Activated CD4-positive, alpha-beta memory T cell treated with anti-CD3 and anti-CD28 coated beads for 36 hours (primary cell): ENCODE measurements around the gene MPL. TPM values are rescaled to one million over a fixed set of nuclear protein-coding genes. Genes with fewer than 3 reads are reported as not detected.
"Not testable (repeated sequence)": the region's sequence is repeated elsewhere in the genome, so short reads cannot be mapped to it uniquely, and the experiment has no call there.

Source experiments
- CTCF ChIA-PET: fragments of 350-600 bp; sonication (Branson Sonifier 250); formaldehyde crosslinking; loops from one replicate; lab custom pipeline; 2021; ENCODE audit warnings: antibody characterized with exemption, inconsistent platforms; lab: Charles Lee
- POLR2A ChIA-PET: fragments of 350-600 bp; sonication (Branson Sonifier 250); formaldehyde crosslinking; loops from one replicate; lab custom pipeline; 2021; ENCODE audit warnings: antibody characterized with exemption; lab: Charles Lee
- DNase-seq: peaks from one replicate; pipeline ENCODE4 v3.0.0-alpha.2; 2020
- H3K27ac Mint-ChIP-seq: one replicate; pipeline ENCODE4 v1.8.0; 2021; ENCODE audit warnings: mixed read lengths
- H3K27me3 Mint-ChIP-seq: one replicate; pipeline ENCODE4 v1.8.0; 2021; ENCODE audit warnings: mixed read lengths
- H3K36me3 Mint-ChIP-seq: one replicate; pipeline ENCODE4 v1.8.0; 2021; ENCODE audit warnings: mixed read lengths
- H3K4me1 Mint-ChIP-seq: one replicate; pipeline ENCODE4 v1.8.0; 2021; ENCODE audit warnings: low read depth, mixed read lengths
- H3K4me3 Mint-ChIP-seq: one replicate; pipeline ENCODE4 v1.8.0; 2021; ENCODE audit warnings: mild to moderate bottlenecking, mixed read lengths
- H3K9me3 Mint-ChIP-seq: one replicate; pipeline ENCODE4 v1.8.0; 2021; ENCODE audit warnings: mixed read lengths
- intact Hi-C: fragments of 100-400 bp; cut with micrococcal nuclease; formaldehyde crosslinking; loops from one replicate; pipeline ENCODE4 v1.15.1; 2023
- microRNA-seq: library from miRNA; unstranded; fragments of <30 nt; microRNA quantifications from one replicate; pipeline ENCODE4 v1.2.0, GENCODE V29; 2022; ENCODE audit warnings: borderline number of aligned reads, borderline microRNAs expressed, borderline replicate concordance
- total RNA-seq, 2 experiments: library from RNA; stranded (reverse); gene quantifications; one replicate each; pipeline ENCODE4 v1.2.3, GENCODE V29; 2021

The MPL gene
- total RNA-seq, 2 experiments from 2014 or later: not detected

DNA sequence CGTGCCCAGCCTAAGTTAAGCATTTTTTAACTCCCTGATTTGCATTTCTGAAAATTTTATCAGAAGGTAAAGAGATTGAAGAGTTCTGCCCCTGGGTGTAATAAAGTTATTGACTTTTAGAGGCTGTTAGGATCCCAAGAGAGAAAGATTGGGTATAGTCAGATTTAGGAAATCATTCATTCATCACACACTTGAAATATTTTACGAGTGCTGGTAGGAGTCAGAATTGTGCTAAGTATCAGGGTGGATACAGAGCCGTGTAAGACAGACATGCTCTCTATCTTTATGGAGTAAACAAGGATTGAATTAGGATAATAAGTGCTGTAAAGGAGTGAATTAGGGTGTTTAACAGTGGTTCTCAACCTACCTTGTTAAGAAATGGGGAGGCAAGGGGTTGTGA is 55.1 kb downstream of the MPL start:
- Mint-ChIP-seq H3K27me3 (no peaks in the 10 kb centered on the region), H3K4me3 (no peak overlapping the region), H3K9me3 (no peaks in the 10 kb centered on the region), H3K27ac (no peak overlapping the region), H3K4me1 (peaks cover 38% of the 10 kb centered on the region), H3K36me3 (peaks cover 12% of the 10 kb centered on the region)
- intact Hi-C loops: no loop called here
- CTCF ChIA-PET: interaction anchor here (0.9 to 1.5 kb wide), 2 partner anchors 154 to 166 kb away, joined by 3 read pairs; no protein-coding TSS in a partner anchor
- POLR2A ChIA-PET: no interaction called here
- DNase-seq: no peak

DNA sequence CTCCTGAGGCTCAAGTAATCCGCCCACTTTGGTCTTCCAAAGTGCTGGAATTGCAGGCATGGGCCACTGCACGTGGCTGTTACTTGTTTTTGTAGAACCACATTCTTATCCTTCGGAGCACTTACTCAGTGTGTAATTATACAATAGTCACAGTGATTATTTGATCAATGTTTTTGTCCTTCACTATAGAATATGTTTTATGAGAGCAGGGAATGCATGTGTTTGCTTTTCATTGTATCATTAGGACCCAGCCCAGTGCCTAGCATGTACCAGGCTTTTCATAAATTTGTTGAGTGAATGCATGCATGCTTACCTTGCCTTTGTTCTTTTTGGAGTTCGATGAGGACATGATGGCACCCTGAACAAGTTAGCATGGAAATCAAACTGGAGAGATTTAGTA is 57.9 kb downstream of the MPL start:
- peaks cover 17% of the 10 kb centered on the region for H3K4me1 Mint-ChIP-seq
- H3K4me3 Mint-ChIP-seq: no peak overlapping the region
- POLR2A ChIA-PET: no interaction called here
- H3K36me3 Mint-ChIP-seq: peaks cover 6% of the 10 kb centered on the region
- intact Hi-C loops: no loop called here
- CTCF ChIA-PET: no interaction called here
- no peaks in the 10 kb centered on the region for H3K9me3 Mint-ChIP-seq
- H3K27me3 Mint-ChIP-seq: no peaks in the 10 kb centered on the region
- no peak overlapping the region for H3K27ac Mint-ChIP-seq
- no peak for DNase-seq

DNA sequence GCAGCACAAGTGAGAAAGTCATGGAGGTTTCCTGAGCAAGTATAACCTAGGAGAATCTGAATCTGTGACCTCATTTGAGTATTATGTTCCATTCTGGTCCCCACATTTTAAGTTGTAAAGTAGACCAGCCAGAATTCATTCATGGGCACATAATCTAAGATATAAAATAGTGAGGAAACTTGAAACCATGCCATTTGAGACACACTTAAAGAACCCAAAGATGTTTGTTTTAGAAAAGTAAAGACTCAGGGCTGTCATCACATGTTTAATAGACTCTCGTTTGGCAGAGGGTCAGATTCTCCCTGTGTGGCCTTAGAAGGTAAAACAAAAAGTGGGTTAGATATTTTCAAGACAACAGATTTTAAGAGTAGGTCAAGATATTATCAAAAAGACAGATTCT is 58.4 kb downstream of the MPL start:
- intact Hi-C loops: no loop called here
- Mint-ChIP-seq H3K27ac (no peak overlapping the region), H3K4me1 (peaks cover 12% of the 10 kb centered on the region), H3K36me3 (peaks cover 6% of the 10 kb centered on the region), H3K4me3 (no peak overlapping the region), H3K27me3 (no peaks in the 10 kb centered on the region), H3K9me3 (no peaks in the 10 kb centered on the region)
- ChIA-PET CTCF (interaction anchor here (0.7 kb wide), 1 partner anchor 476 kb away, joined by 3 read pairs; no protein-coding TSS in a partner anchor), POLR2A (no interaction called here)
- no peak for DNase-seq

DNA sequence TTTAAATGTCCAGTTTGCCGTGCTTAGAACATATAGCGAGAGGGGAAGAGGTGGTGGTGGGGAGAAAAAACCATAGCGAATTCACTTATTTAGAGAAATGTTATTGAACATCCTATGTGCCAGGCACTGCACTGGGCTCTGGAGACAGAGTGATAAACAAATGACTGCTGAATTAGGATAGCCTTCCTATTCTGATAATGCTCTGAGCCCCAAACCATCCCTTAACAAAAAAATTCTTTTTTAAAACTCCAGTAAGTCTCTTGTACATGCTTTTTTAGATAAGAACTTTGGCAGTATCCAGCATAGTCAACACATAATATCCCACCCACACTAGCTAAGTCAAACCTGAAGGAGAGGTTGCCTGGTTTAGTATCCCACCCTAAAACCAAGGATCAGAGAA is 60.6 kb downstream of the MPL start:
- no peaks in the 10 kb centered on the region for H3K27me3 Mint-ChIP-seq
- ChIA-PET CTCF (no interaction called here), POLR2A (no interaction called here)
- H3K27ac Mint-ChIP-seq: no peak overlapping the region
- peaks cover 7% of the 10 kb centered on the region for H3K36me3 Mint-ChIP-seq
- intact Hi-C loops: no loop called here
- no peaks in the 10 kb centered on the region for H3K9me3 Mint-ChIP-seq
- DNase-seq: no peak
- H3K4me3 Mint-ChIP-seq: no peak overlapping the region
- H3K4me1 Mint-ChIP-seq: peaks cover 3% of the 10 kb centered on the region

DNA sequence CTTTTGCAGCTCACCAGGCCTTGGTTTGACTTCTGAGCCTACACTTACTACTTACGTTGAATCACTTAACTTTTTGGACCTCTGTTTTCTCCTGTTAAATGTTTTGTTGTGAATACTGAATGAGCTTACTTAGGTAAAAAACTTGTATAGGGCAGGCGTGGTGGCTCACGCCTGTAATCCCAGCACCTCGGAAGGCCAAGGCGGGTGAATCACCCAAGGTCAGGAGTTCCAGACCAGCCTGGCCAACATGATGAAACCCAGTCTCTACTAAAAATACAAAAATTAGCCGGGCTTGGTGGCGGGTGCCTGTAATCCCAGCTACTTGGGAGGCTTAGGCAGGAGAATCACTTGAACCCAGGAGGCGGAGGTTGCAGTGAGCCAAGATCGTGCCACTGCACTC is 62.8 kb downstream of the MPL start:
- H3K4me3 Mint-ChIP-seq, CTCF ChIA-PET, POLR2A ChIA-PET: not testable (repeated sequence)

DNA sequence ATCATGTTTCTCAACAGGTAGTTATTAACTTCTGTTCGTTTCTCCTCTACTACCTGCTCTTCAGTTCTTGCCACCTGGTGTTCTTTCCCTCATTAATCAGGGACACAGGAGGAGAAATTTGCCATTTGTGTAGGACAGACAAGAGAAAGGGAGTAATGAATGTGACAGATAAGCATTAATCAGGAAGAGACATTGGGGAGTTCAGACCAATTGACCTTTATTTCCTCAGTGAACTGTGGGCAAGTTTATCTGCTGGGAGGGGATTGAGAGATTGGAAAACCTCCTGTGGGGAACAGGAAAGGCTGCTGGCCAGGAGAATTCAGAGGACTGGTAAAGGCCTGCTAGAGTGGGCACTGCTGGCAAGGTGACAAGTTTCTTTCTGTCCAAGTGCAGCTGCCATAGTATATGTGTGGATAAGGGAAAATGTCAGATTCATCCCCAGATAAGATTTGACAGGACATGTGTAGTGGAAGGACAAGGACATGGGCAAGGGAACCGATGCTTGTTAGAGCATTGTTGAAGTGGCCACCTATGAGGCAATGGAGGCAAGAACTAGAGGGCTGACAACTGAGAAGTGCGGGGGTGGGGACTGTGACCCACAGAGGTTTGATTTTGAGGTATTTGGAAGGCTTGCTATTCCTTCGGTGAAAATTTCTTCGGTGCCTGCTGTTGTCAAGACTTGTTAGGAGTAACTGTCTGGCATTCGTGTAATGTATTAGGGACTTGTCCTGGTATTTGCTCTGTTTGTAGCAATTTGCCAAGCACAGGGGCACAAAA is 64.7 kb downstream of the MPL start:
- POLR2A ChIA-PET: no interaction called here

More for the DNA sequence above, 62.8 kb downstream of the MPL start:
- intact Hi-C loops, DNase-seq, H3K27me3 Mint-ChIP-seq, H3K27ac Mint-ChIP-seq, H3K4me1 Mint-ChIP-seq, H3K9me3 Mint-ChIP-seq: not testable (repeated sequence)
- H3K36me3 Mint-ChIP-seq: peaks cover 20% of the 10 kb centered on the region

More for the DNA sequence above, 64.7 kb downstream of the MPL start:
- Mint-ChIP-seq H3K27ac (no peak overlapping the region), H3K9me3 (no peaks in the 10 kb centered on the region), H3K4me1 (peaks cover 3% of the 10 kb centered on the region), H3K27me3 (no peaks in the 10 kb centered on the region), H3K36me3 (peaks cover 26% of the 10 kb centered on the region), H3K4me3 (no peak overlapping the region)
- intact Hi-C loops: no loop called here
- CTCF ChIA-PET: interaction anchor here (0.9 kb wide), 1 partner anchor 13 kb away, joined by 3 read pairs; no protein-coding TSS in a partner anchor
- DNase-seq: no peak

Small RNA genes lying within 50 kb of the gene (microRNA-seq; reads per million reads assigned to microRNA genes)
- 5.1 reads per million, percentile 14 among the genes with 10 or more reads in this experiment for gene MIR6734

Other genes with a start within 250 kb of the MPL start
- gene EBNA1BP2, start 165.5 kb upstream of the MPL start, total RNA-seq: 100 to 1,000 TPM in 1 of 2 experiments, 10 to 100 TPM in 1; 97.5 to 104 TPM
- gene CFAP57, start 165.5 kb upstream of the MPL start, total RNA-seq: under 1 TPM in 1 of 2 experiments, not detected in 1; 0.43 TPM
- gene TMEM125, start 67.8 kb upstream of the MPL start, total RNA-seq: under 1 TPM in 1 of 2 experiments, not detected in 1; 0.12 TPM
- gene C1orf210, start 52.2 kb upstream of the MPL start, total RNA-seq: not detected
- not detected for gene TIE1, start 36.8 kb upstream of the MPL start, total RNA-seq
- gene CDC20, start 21.2 kb downstream of the MPL start, total RNA-seq: 100 to 1,000 TPM; 152 to 155 TPM
- 10 to 100 TPM; 63.4 to 64.7 TPM for gene ELOVL1, start 30.2 kb downstream of the MPL start, total RNA-seq
- gene MED8, start 52.0 kb downstream of the MPL start, total RNA-seq: 10 to 100 TPM; 38.9 to 39.4 TPM
- gene SZT2, start 52.1 kb downstream of the MPL start, total RNA-seq: 10 to 100 TPM; 27.3 to 37.6 TPM
- 10 to 100 TPM; 11.9 to 13.9 TPM for gene HYI, start 116.1 kb downstream of the MPL start, total RNA-seq
- 1 to 10 TPM; 2.4 to 2.8 TPM for gene PTPRF, start 193.1 kb downstream of the MPL start, total RNA-seq